ENCODE results near the gene IFT57.
A peak's percentile ranks its signal among the peaks of the same experiment; 100 is the strongest.
"Not testable (repeated sequence)": the region's sequence is repeated elsewhere in the genome, so short reads cannot be mapped to it uniquely, and the experiment has no call there.

IFT57 gene

DNA sequence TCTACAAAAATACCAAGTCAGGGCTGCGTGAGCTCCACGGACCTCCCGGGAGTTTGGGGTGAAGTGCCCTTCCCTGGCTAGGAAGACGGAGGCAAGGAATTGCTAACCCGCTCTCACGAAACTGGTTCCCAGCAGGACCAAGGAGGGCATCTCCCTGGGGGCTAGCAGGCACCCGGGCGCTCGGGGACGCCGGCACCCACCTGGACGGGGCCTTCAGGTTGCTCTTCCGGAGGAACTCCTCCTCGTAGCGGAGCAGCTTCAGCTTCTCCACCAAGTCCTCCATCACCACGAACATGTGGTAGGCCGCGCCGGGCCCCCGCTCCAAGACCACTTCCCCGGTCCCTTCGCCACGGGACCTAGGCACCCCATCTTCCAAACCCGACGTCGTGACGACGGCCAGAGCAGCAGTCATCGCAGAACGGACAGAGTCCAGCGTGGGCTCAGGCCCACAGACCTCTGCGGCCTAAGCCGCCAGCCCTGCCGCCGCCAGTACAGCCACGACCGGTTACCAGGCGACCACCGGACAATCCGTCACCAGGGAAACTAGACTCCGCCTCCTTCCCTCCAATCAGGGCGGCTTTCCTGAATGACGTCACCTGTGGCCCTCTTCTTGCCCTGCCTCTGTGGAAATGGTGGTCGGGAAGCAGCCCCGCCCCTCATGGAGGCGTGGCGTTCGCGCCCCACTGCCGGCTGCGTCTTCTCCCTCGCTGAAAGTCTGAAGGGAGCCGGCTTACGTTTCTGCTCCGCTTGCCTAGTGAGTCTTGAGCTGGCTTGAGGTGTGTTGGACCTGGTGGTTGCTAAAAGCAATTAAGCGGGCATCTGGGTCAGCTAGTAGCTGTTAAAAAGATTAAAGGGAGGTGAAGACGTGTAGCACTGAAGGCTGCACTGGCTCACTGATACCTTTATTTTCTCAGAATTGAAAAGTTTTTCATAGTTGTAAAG lies at the start of gene IFT57:
Gene IFT57 (minus strand): TSS at position 514 of the 942 bp plus-strand sequence. CDS start 102 bp downstream, at position 412.
- TF ChIP-seq, protein P1, sequence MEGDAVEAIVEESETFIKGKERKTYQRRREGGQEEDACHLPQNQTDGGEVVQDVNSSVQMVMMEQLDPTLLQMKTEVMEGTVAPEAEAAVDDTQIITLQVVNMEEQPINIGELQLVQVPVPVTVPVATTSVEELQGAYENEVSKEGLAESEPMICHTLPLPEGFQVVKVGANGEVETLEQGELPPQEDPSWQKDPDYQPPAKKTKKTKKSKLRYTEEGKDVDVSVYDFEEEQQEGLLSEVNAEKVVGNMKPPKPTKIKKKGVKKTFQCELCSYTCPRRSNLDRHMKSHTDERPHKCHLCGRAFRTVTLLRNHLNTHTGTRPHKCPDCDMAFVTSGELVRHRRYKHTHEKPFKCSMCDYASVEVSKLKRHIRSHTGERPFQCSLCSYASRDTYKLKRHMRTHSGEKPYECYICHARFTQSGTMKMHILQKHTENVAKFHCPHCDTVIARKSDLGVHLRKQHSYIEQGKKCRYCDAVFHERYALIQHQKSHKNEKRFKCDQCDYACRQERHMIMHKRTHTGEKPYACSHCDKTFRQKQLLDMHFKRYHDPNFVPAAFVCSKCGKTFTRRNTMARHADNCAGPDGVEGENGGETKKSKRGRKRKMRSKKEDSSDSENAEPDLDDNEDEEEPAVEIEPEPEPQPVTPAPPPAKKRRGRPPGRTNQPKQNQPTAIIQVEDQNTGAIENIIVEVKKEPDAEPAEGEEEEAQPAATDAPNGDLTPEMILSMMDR (IDR thresholded peaks at IDR 0.05; ENCODE audit: control insufficient read depth, extremely low read depth, insufficient read depth) = no peak
- peak within 1 kb of the TSS; percentile 74 for H3K4me3 ChIP-seq (ENCODE audit: low read depth, low read length)
- peak; percentile 89 for DNase-seq (ENCODE audit: low read depth)

DNA sequence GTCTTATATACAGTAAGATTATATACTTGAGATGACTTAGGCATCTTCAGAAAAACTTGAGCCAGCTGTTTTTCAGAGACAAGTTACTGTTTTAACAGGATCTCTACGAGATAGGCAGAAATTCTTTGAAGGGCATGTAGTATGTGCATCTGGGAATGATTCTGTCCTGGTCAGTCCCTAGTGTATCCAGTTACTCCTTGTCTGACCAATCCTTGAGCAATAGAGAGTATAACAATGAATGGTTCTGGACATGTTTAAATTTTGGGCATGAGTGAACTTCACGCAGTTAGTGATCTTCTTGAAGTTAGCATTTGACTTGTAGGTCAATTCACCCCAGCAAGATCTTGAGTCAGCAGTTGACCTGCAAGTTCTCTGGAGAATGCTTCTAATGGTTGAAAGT lies 49.4 kb upstream of the IFT57 start:
- H3K4me3 ChIP-seq (ENCODE audit: low read depth, low read length) = no peak overlapping the region
- DNase-seq (ENCODE audit: low read depth) = no peak
- TF ChIP-seq, protein P1 (IDR thresholded peaks at IDR 0.05; ENCODE audit: control insufficient read depth, extremely low read depth, insufficient read depth) = no peak

DNA sequence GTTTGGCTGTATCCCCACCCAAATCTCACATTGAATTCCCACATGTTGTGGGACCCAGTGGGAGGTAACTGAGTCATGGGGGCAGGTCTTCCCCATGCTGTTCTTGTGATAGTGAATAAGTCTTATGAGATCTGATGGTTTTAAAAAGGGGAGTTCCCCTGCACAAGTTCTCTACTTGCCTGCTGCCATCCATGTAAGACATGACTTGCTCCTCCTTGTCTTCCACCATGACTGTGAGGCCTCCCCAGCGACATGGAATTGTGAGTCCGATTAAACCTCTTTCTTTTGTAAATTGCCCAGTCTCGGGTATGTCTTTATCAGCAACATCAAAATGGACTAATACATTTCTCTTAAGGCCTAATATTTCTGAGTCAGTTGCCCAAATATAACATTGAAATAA lies 46.0 kb upstream of the IFT57 start:
- H3K4me3 ChIP-seq (ENCODE audit: low read depth, low read length); DNase-seq (ENCODE audit: low read depth): not testable (repeated sequence)

DNA sequence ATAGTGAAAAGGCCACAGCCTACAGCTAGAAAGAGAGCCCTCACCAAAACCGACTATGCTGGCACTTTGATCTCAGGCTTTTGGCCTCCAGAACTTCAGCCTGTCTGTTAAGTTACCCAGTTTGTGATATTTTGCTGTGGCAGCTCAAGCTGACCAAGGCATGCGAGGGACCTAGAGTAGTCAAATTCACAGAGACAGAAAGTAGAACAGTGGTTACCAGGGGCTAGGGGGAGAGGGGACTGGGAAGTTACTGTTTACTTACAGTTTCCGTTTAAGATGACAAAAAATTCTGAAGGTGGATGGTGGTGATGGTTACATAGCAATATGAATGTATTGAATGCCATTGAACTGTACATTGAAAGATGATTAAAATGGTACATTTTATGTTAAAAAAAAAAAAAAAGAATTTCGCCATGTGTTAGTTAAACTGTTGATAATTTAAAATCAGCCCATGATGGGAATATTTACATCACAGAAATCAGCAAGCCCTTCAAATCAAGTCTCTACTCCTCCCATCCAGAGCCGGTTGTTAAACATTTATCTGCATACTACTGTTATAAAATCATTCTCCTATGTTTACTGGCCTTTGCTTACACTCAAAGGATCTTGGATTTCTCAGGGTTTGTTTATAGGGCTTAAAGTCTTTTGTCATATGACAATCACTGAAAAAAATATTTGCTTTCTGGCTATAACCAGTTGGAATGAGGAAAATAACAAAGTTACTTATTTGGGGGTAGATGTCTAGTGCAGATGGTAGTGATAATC lies 42.5 kb upstream of the IFT57 start:
- DNase-seq (ENCODE audit: low read depth); H3K4me3 ChIP-seq (ENCODE audit: low read depth, low read length): not testable (repeated sequence)

DNA sequence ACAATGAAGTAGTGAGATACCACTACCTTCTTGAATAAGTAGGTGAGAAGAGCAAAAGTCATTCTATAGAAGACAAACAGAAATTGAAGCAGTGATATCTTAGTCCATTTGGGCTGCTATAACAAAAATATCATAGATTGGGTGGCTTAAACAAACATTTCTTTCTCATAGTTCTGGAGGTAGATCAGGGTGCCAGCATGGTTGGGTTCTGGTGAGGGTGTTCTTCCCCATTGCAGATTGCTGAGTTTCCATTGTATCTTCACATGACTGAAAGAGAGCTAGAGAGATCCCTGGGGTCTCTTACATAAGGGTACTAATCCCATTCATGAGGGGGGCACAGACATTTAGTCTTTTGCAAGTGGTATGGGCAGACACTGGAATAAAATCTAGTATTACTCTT lies 32.9 kb upstream of the IFT57 start:
- TF ChIP-seq, protein P1 (IDR thresholded peaks at IDR 0.05; ENCODE audit: control insufficient read depth, extremely low read depth, insufficient read depth) = no peak
- no peak for DNase-seq (ENCODE audit: low read depth)

DNA sequence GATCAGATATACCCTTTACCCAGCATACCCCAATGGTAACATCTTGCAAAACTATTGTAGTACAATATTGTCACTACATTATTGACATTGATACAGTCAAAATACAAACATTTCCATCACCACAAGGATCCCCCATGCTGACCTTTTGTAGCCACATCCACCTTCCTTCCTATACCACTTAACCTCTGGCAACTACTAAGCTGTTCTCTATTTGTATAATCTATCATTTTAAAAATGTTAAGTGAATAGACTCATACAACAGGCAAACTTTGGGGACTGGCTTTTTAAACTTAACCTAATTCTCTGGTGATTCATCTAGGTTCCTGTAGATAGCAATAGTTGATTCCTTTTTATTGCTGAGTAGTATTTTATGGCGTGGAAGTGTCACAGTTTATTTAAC lies 29.6 kb upstream of the IFT57 start:
- H3K4me3 ChIP-seq (ENCODE audit: low read depth, low read length) = no peak overlapping the region
- DNase-seq (ENCODE audit: low read depth) = no peak
- TF ChIP-seq, protein P1 (IDR thresholded peaks at IDR 0.05; ENCODE audit: control insufficient read depth, extremely low read depth, insufficient read depth) = no peak

More for the DNA sequence above, 32.9 kb upstream of the IFT57 start:
- H3K4me3 ChIP-seq (ENCODE audit: low read depth, low read length) = no peak overlapping the region

DNA sequence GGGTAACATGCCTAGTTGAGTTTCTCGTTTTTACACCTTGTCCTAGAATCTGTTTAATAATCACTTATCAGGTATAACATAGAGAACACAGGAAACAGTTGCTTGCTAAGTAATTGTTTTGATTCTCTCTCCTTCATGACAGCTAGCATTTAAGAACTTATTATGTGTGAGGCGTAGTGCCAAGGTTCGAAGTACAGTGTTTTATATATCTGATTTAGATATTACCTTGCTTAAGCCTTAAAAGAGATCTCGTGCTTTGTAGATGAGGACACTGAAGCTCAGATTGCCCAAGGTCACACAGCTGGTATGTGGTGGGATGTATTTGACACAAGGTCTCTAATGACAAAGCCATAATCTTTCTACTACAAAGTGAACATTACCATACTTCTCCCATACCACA lies 29.0 kb upstream of the IFT57 start:
- H3K4me3 ChIP-seq (ENCODE audit: low read depth, low read length) = no peak overlapping the region
- TF ChIP-seq, protein P1 (IDR thresholded peaks at IDR 0.05; ENCODE audit: control insufficient read depth, extremely low read depth, insufficient read depth) = no peak
- DNase-seq (ENCODE audit: low read depth) = no peak

Data from LNCaP clone FGC (cell line).